Measurements from ENCODE around the gene ELAVL1. TPM values are rescaled to one million over a fixed set of nuclear protein-coding genes. Genes with fewer than 3 reads are reported as not detected.

The ELAVL1 gene
- total RNA-seq, 2 donors from 2014 or later = 31.0 to 37.4 TPM

DNA sequence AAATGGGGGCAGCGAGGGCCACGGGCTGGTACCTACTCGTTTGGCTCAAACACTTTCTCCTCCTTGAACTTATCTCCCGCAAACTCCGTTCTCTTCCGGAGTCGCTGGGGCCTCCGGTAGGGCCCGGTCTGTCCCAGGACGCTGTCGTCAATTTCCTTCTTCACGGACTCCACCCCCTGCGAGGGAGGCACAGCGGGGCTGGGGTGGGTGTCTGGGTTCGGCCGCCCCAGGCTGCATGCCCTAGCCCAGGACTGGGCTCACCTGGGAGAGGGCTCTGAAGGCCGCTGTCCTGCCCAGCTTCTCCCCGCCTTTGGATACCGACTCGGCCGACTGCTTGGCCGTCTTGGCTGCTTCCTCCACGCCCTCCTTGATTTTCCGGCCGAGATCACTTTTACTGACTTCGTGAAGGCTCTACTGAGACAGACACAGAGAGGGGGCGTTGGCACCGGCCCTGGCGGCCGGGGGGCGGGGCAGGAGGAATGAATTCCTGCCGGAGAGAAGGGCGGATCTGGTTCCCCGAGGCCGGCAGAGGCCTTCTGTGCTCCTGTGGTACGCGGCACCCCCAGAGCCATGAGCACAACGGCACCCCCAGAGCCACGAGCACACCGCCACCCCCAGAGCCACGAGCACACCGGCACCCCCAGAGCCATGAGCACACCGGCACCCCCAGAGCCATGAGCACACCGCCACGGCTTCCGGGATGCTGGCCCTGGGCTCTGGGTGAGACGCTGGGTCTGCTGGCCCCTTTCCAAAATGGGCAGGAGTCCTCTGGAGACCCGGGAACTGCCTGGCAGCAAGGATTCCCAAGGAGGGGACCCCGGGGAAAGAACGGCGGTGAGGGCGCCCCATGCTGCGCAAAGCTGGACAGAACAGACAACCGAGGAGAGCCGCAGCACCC is 71.4 kb downstream of the ELAVL1 start:
- Histone ChIP-seq H3K4me1 (peaks cover 0 to 9% of the 10 kb centered on the region in 2 donors), H3K27ac (no peak overlapping the region), H3K4me3 (no peak overlapping the region), H3K36me3 (peaks cover 85% of the 10 kb centered on the region), H3K9me3 (no peaks in the 10 kb centered on the region), H3K27me3 (no peaks in the 10 kb centered on the region)
- TF ChIP-seq, protein P1, sequence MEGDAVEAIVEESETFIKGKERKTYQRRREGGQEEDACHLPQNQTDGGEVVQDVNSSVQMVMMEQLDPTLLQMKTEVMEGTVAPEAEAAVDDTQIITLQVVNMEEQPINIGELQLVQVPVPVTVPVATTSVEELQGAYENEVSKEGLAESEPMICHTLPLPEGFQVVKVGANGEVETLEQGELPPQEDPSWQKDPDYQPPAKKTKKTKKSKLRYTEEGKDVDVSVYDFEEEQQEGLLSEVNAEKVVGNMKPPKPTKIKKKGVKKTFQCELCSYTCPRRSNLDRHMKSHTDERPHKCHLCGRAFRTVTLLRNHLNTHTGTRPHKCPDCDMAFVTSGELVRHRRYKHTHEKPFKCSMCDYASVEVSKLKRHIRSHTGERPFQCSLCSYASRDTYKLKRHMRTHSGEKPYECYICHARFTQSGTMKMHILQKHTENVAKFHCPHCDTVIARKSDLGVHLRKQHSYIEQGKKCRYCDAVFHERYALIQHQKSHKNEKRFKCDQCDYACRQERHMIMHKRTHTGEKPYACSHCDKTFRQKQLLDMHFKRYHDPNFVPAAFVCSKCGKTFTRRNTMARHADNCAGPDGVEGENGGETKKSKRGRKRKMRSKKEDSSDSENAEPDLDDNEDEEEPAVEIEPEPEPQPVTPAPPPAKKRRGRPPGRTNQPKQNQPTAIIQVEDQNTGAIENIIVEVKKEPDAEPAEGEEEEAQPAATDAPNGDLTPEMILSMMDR (IDR thresholded peaks at IDR 0.05) = no peak
- no peak for DNase-seq (ENCODE audit: low spot score)

DNA sequence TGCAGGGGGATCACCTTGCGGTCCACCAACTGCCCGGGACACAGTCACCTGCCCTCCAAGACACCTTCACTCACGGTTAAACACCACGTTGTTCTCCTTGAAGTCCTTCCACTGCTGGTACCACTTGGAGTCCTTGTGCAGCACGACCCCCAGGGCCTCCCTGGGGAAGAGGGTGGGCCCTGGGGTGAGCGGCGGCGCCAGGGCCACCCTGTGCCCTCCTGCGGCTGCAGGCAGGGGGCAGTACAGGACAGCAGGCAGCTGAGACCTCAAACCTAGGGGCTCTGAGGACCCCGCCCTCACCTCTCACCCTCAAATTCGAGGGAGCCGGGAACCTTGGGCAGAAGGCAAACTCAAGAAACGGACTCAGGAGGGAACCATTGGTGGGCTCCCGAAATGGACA is 72.0 kb downstream of the ELAVL1 start:
- no peaks in the 10 kb centered on the region for H3K27me3 ChIP-seq
- no peaks in the 10 kb centered on the region for H3K9me3 ChIP-seq
- peaks cover 0 to 14% of the 10 kb centered on the region in 2 donors for H3K4me1 ChIP-seq
- no peak overlapping the region for H3K4me3 ChIP-seq
- no peak overlapping the region for H3K27ac ChIP-seq
- TF ChIP-seq, protein P1 (IDR thresholded peaks at IDR 0.05) = no peak
- DNase-seq (ENCODE audit: low spot score) = no peak
- peaks cover 80% of the 10 kb centered on the region for H3K36me3 ChIP-seq

DNA sequence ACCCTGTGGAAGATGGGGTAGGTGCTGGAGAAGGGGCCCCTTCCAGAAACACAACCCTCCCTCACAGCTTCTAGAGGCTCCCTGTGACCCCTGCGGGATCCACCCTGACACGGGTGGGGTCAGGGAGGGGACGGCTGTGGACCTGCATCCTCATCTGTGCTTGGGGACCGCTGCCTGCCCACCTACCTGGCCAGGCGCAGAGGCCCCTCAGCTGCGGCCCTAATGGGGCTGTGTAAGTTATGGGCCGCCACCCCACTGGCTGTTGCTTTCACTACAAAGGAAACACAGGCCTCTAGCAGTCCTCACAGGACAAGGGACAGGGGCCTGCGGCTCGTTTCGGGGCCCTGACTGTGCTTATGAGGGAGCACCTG is 72.5 kb downstream of the ELAVL1 start:
- Histone ChIP-seq H3K9me3 (no peaks in the 10 kb centered on the region), H3K27me3 (no peaks in the 10 kb centered on the region), H3K27ac (no peak overlapping the region), H3K4me3 (no peak overlapping the region), H3K4me1 (peaks cover 0 to 19% of the 10 kb centered on the region in 2 donors), H3K36me3 (peaks cover 75% of the 10 kb centered on the region)
- no peak for DNase-seq (ENCODE audit: low spot score)
- TF ChIP-seq, protein P1 (IDR thresholded peaks at IDR 0.05) = no peak

GRCh38 chr19:7932276-7932929 is 73.0 kb downstream of the ELAVL1 start:
- Histone ChIP-seq H3K27ac (no peak overlapping the region), H3K36me3 (peaks cover 70% of the 10 kb centered on the region), H3K4me1 (peaks cover 0 to 24% of the 10 kb centered on the region in 2 donors), H3K4me3 (no peak overlapping the region), H3K27me3 (no peaks in the 10 kb centered on the region), H3K9me3 (no peaks in the 10 kb centered on the region)
- no peak for DNase-seq (ENCODE audit: low spot score)
- TF ChIP-seq, protein P1 (IDR thresholded peaks at IDR 0.05) = no peak

GRCh38 chr19:7931221-7932061 is 74.0 kb downstream of the ELAVL1 start:
- H3K4me3 ChIP-seq = no peak overlapping the region
- peaks cover 60% of the 10 kb centered on the region for H3K36me3 ChIP-seq
- H3K27ac ChIP-seq = no peak overlapping the region
- H3K9me3 ChIP-seq = no peaks in the 10 kb centered on the region
- H3K4me1 ChIP-seq = peaks cover 0 to 34% of the 10 kb centered on the region in 2 donors
- no peaks in the 10 kb centered on the region for H3K27me3 ChIP-seq
- DNase-seq (ENCODE audit: low spot score) = no peak
- TF ChIP-seq, protein P1 (IDR thresholded peaks at IDR 0.05) = no peak

All from right atrium auricular region (tissue), 2 donors.